GM21528 (cell line): ENCODE data around the gene EEF1E1.

Experiments
- ATAC-seq: cut with Tn5 transposase; IDR thresholded peaks from one replicate; pipeline ENCODE4 v1.9.1; 2021; ENCODE audit warnings: mild to moderate bottlenecking, moderate library complexity; ENCODE audit not compliant: unreplicated experiment, low FRiP score

The EEF1E1 gene

GRCh38 chr6:8088886-8089285 lies 13.5 kb downstream of the EEF1E1 start:
- no peak for ATAC-seq

GRCh38 chr6:8087870-8088754 lies 14.2 kb downstream of the EEF1E1 start:
- ATAC-seq, result no peak

- no peak for ATAC-seq
Measured at GRCh38 chr6:8086755-8087306, 15.5 kb downstream of the EEF1E1 start.

GRCh38 chr6:8085053-8085511 lies 17.3 kb downstream of the EEF1E1 start:
- ATAC-seq, result no peak

- ATAC-seq, result no peak
Measured at GRCh38 chr6:8084586-8084985, 17.8 kb downstream of the EEF1E1 start.

GRCh38 chr6:8082954-8083858 lies 19.1 kb downstream of the EEF1E1 start:
- no peak for ATAC-seq

GRCh38 chr6:8082572-8082953 lies 19.8 kb downstream of the EEF1E1 start:
- no peak for ATAC-seq

GRCh38 chr6:8080362-8081151 lies 21.8 kb downstream of the EEF1E1 start:
- ATAC-seq, result no peak

GRCh38 chr6:8079126-8079525 lies 23.2 kb downstream of the EEF1E1 start:
- no peak for ATAC-seq

- no peak for ATAC-seq
Measured at GRCh38 chr6:8077991-8078390, 24.4 kb downstream of the EEF1E1 start.

- ATAC-seq, result no peak
Measured at GRCh38 chr6:8075704-8076103, 26.6 kb downstream of the EEF1E1 start.

- ATAC-seq, result no peak
Measured at GRCh38 chr6:8075185-8075584, 27.2 kb downstream of the EEF1E1 start.

GRCh38 chr6:8074213-8074612 lies 28.1 kb downstream of the EEF1E1 start:
- ATAC-seq, result no peak

GRCh38 chr6:8073758-8074157 lies 28.6 kb downstream of the EEF1E1 start:
- no peak for ATAC-seq

GRCh38 chr6:8070718-8071117 lies 31.6 kb downstream of the EEF1E1 start:
- no peak for ATAC-seq

- ATAC-seq, result no peak
Measured at GRCh38 chr6:8069631-8070284, 32.6 kb downstream of the EEF1E1 start.

- no peak for ATAC-seq
Measured at GRCh38 chr6:8069151-8069550, 33.2 kb downstream of the EEF1E1 start.

- no peak for ATAC-seq
Measured at GRCh38 chr6:8066108-8066507, 36.2 kb downstream of the EEF1E1 start.

- ATAC-seq, result peak; percentile 47
Measured at GRCh38 chr6:8065519-8065911, 36.8 kb downstream of the EEF1E1 start.
